ENCODE measurements around the gene ABCA7. TPM values are rescaled to one million over a fixed set of nuclear protein-coding genes. Genes with fewer than 3 reads are reported as not detected.
A peak's percentile ranks its signal among the peaks of the same experiment; 100 is the strongest.

Gene ABCA7
- total and polyA plus RNA-seq, 2 of the 13 experiments (the other 11 are each of a cell fraction or from before 2014, with no cell fraction given): 4.4 to 32.4 TPM

GRCh38 chr19:993361-993830, 46.5 kb upstream of the ABCA7 start (continued):
- peak; percentile 55; the same call in 1 of the 2 replicates for TF ChIP-seq ZSCAN25 (CRISPR knock-in tag; IDR thresholded peaks at IDR 0.05)
- peak; percentile 53; the same call in 1 of the 2 replicates for TF ChIP-seq MLX (CRISPR knock-in tag; IDR thresholded peaks at IDR 0.05)
- peak in 1 of 2 experiments; percentile 43; a peak in 1 of 4 replicates for TF ChIP-seq KLF16 (CRISPR knock-in tag; IDR thresholded peaks at IDR 0.05)
- TF ChIP-seq SCMH1 (CRISPR knock-in tag; IDR thresholded peaks at IDR 0.05; ENCODE audit: borderline replicate concordance): no peak
- peak; percentile 59; the same call in 1 of the 2 replicates for TF ChIP-seq ZBED4 (CRISPR knock-in tag; IDR thresholded peaks at IDR 0.05; ENCODE audit: borderline replicate concordance)
- no peak for TF ChIP-seq PCBP2 (optimal IDR thresholded peaks at IDR 0.05; ENCODE audit: low read depth, low read length, poor library complexity, severe bottlenecking)
- TF ChIP-seq FOXP1 (IDR thresholded peaks at IDR 0.05): no peak
- no peak for TF ChIP-seq FOXP1 (CRISPR knock-in tag; IDR thresholded peaks at IDR 0.05)
- no peak for TF ChIP-seq RFXAP (CRISPR knock-in tag; IDR thresholded peaks at IDR 0.05; ENCODE audit: borderline replicate concordance)
- no peak for TF ChIP-seq PBX3 (CRISPR knock-in tag; IDR thresholded peaks at IDR 0.05; ENCODE audit: borderline replicate concordance)
- peak; percentile 39; the same call in 1 of the 2 replicates for TF ChIP-seq ZBTB7A (CRISPR knock-in tag; IDR thresholded peaks at IDR 0.05)
- no peak for TF ChIP-seq EZH2 (conservative IDR thresholded peaks at IDR 0.05; ENCODE audit: low read depth, low read length)
- TF ChIP-seq LBX2 (CRISPR knock-in tag; IDR thresholded peaks at IDR 0.05; ENCODE audit: borderline replicate concordance): no peak
- no peak for TF ChIP-seq ZNF3 (CRISPR knock-in tag; IDR thresholded peaks at IDR 0.05)
- no peak; the same call in 1 of the 2 replicates for TF ChIP-seq FOXA3 (CRISPR knock-in tag; IDR thresholded peaks at IDR 0.05)
- no peak for TF ChIP-seq TRIM24 (CRISPR knock-in tag; IDR thresholded peaks at IDR 0.05)
- no peak for TF ChIP-seq NFE2 (CRISPR knock-in tag; IDR thresholded peaks at IDR 0.05)
- no peak for TF ChIP-seq ZSCAN5A (CRISPR knock-in tag; IDR thresholded peaks at IDR 0.05; ENCODE audit: borderline replicate concordance)
- TF ChIP-seq CSRNP1 (CRISPR knock-in tag; IDR thresholded peaks at IDR 0.05): no peak; the same call in 1 of the 2 replicates
- TF ChIP-seq ZNF772 (CRISPR knock-in tag; IDR thresholded peaks at IDR 0.05): no peak
- TF ChIP-seq ZNF225 (CRISPR knock-in tag; IDR thresholded peaks at IDR 0.05): no peak; the same call in 1 of the 2 replicates
- no peak for TF ChIP-seq FOXM1 (CRISPR knock-in tag; IDR thresholded peaks at IDR 0.05)

Data from HepG2 (cell line).